ENCODE results near the gene CACNA2D1. TPM values are rescaled to one million over a fixed set of nuclear protein-coding genes. Genes with fewer than 3 reads are reported as not detected.

Gene CACNA2D1
- total and polyA plus RNA-seq, 7 experiments from 2014 or later: not detected

DNA sequence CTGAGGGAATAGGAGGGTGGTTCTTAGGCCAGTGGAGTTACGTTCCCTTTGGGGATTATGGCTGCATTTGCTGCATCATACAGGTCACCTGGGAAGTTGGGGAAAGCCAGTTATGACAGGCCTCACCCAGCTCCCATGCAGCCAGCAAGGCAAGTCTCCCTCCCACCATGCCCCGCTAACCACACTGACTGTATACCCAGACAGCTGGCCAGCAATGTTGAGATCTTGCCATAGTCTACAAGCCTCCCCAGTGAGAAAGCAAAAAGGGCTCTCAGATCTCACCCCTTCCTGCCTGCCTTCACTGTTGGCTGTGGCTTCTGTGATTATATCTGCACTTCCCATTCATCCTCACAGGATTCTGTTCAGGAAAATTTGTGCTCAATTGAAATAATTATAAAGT, 540.5 kb downstream of the CACNA2D1 start:
- Mint-ChIP-seq H3K9me3 (peaks cover 0 to 15% (median 5%) of the 10 kb centered on the region in 11 donors), H3K4me3 (no peak overlapping the region), H3K27me3 (no peaks in the 10 kb centered on the region), H3K27ac (no peak overlapping the region), H3K4me1 (peaks cover 0 to 3% (median 0%) of the 10 kb centered on the region in 7 donors), H3K36me3 (no peaks in the 10 kb centered on the region)
- no peak for DNase-seq
- Histone ChIP-seq H3K27ac (ENCODE audit: low read depth, low read length) (no peak overlapping the region), H3K4me3 (ENCODE audit: low read length) (no peak overlapping the region), H3K9me3 (ENCODE audit: control insufficient read depth in 2 of 3, low read length in 3 of 3) (no peaks in the 10 kb centered on the region), H3K27me3 (ENCODE audit: control insufficient read depth in 2 of 2, insufficient read depth in 2 of 2, low read length in 2 of 2) (no peaks in the 10 kb centered on the region), H3K36me3 (ENCODE audit: control insufficient read depth in 2 of 3, insufficient read depth in 3 of 3, low read length in 3 of 3) (no peaks in the 10 kb centered on the region), H3K4me1 (ENCODE audit: control insufficient read depth in 2 of 2, insufficient read depth in 2 of 2, low read length in 2 of 2) (no peaks in the 10 kb centered on the region)
- ChIA-PET CTCF (no interaction called here), POLR2A (no interaction called here)
- ATAC-seq: no peak
- intact Hi-C loops (cut with micrococcal nuclease): no loop called here

DNA sequence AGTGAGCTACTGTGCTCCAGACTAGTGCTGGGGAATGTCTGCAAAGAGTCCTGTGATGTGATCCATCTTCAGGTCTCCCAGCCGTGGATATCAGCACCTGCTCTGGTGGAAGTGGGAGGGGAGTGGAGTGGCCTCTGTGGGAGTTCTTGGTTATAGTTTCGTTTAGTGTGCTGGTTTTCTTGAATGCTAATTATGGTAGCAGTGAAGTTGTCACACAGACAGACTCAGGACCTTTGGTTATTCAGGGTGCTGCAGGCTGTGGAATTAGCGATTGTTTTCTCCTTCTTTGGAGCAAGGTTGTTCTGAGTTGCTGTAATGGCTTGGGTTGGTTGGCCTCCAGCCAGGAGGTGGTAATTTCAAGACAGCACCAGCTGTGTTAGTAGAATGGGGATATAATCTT, 541.0 kb downstream of the CACNA2D1 start:
- Mint-ChIP-seq H3K27ac (no peak overlapping the region), H3K4me3 (no peak overlapping the region), H3K4me1 (peaks cover 0 to 3% (median 0%) of the 10 kb centered on the region in 7 donors), H3K27me3 (no peaks in the 10 kb centered on the region), H3K9me3 (peaks cover 0 to 15% (median 5%) of the 10 kb centered on the region in 11 donors), H3K36me3 (no peaks in the 10 kb centered on the region)
- CTCF ChIA-PET: no interaction called here
- no peaks in the 10 kb centered on the region for H3K4me1 ChIP-seq (ENCODE audit: control insufficient read depth in 2 of 2, insufficient read depth in 2 of 2, low read length in 2 of 2)
- H3K27ac ChIP-seq (ENCODE audit: low read depth, low read length): no peak overlapping the region
- no peaks in the 10 kb centered on the region for H3K27me3 ChIP-seq (ENCODE audit: control insufficient read depth in 2 of 2, insufficient read depth in 2 of 2, low read length in 2 of 2)
- no peak for ATAC-seq
- H3K9me3 ChIP-seq (ENCODE audit: control insufficient read depth in 2 of 3, low read length in 3 of 3): no peaks in the 10 kb centered on the region
- no peaks in the 10 kb centered on the region for H3K36me3 ChIP-seq (ENCODE audit: control insufficient read depth in 2 of 3, insufficient read depth in 3 of 3, low read length in 3 of 3)
- H3K4me3 ChIP-seq (ENCODE audit: low read length): no peak overlapping the region
- DNase-seq: no peak
- intact Hi-C loops (cut with micrococcal nuclease): no loop called here
- POLR2A ChIA-PET: no interaction called here

Data from naive thymus-derived CD4-positive, alpha-beta T cell (primary cell).